GM19438 (cell line): ENCODE measurements around the gene CACNB4.
"Not testable (repeated sequence)": the region's sequence is repeated elsewhere in the genome, so short reads cannot be mapped to it uniquely, and the experiment has no call there.

Experiments used
- ATAC-seq: cut with Tn5 transposase; IDR thresholded peaks from one replicate; pipeline ENCODE4 v1.9.1; 2021; ENCODE audit warnings: low read depth; ENCODE audit not compliant: unreplicated experiment

CACNB4 gene

DNA sequence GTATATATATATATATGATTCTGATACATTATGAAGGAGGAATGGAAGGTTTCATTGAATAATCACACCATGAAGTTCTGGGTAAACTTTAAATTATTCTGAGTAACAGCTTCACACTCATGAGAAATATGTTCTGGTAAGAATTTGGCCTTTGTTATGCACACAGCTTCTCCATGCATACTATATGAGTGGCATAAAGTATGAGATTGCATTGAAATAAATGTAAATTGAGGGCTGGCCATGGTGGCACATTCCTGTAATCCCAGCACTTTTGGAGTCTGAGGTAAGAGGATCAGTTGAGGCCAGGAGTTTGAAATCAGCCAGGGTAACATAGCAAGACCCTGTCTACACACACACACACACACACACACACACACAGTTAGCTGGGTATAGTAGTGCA, 220.6 kb downstream of the CACNB4 start:
- no peak for ATAC-seq

DNA sequence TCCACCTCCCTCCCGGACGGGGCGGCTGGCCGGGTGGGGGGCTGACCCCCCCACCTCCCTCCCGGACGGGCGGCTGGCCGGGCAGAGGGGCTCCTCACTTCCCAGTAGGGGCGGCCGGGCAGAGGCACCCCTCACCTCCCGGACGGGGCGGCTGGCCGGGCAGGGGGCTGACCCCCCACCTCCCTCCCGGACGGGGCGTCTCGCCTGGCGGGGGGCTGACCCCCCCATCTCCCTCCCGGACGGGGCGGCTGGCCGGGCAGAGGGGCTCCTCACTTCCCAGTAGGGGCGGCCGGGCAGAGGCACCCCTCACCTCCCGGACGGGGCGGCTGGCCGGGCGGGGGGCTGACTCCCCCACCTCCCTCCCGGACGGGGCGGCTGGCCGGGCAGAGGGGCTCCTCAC, 223.2 kb downstream of the CACNB4 start:
- not testable (repeated sequence) for ATAC-seq

DNA sequence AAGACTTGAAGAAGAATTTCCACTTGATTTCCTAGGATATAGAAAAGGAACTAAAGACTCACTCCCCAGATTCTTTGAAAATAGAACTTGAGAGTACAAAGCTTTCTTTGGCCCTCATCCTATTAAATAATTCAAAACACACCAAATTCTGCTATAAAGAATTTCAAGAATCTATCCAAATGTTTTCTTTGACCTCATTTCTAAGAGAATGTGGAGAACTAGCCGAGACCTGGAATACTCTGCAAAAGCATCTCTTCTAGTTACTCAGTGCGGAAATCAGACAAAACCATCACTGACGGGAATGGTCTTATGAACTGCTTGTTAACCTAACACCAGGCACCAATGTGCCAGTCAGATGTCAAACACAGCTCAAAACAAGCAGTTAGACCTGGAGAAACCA, 226.4 kb downstream of the CACNB4 start:
- ATAC-seq, result no peak

DNA sequence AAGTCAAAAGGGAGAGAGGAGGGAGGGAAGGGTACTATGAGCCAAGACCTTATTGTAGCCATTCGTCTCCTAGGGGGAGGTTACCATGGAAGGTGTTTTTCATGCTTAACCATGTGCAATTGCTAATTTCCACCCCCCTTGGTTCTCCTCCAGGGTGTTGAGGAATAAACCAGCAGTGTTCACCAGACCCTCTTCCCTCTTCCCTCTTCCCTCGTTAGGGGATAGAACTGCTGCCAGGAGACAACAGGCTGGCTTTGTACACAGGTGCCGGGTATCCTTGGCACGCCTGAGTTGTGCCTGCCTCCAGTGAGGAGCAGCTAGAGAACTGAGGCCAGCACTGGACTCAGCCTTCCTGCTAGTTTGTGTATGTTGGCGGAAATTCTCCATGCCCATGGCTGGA, 229.6 kb downstream of the CACNB4 start:
- ATAC-seq, result no peak

DNA sequence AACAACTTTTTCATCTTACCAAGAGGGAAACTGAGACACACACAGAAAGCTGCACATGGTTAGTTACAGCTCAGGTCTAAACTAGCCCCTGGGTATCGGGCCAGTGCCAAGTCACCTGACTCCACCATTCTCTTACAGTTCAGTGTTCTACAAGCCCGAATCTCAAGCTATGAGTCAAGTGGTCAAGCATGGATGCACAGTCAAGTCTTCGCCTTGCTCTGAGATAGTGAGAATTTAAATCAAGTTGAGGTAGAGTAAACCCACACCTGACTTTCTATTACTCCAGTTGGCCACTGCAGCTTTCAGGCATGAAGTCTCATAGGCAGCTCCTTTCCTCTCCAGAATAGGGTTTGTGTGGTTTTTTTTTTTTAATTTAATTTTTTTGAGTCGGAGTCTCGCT, 236.1 kb downstream of the CACNB4 start:
- peak; percentile 99 for ATAC-seq

DNA sequence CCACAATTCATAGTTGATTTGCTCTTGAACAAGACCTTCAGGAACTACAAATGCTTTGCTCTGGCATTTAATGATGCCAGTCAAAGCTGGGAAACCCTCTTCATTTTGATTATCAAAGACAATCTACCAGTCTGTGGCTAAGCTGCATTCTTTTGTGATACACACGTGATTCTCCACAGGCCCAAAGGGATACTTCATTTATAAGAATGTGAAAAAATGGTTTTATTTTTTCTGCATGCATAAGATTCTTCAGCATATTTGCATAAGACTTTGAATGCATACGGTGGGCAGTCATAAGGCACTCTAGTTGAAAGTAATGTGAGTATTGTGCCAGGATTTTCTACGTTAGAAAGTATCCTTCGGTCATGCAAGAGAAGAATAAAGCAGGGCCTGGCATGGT, 237.7 kb downstream of the CACNB4 start:
- no peak for ATAC-seq

DNA sequence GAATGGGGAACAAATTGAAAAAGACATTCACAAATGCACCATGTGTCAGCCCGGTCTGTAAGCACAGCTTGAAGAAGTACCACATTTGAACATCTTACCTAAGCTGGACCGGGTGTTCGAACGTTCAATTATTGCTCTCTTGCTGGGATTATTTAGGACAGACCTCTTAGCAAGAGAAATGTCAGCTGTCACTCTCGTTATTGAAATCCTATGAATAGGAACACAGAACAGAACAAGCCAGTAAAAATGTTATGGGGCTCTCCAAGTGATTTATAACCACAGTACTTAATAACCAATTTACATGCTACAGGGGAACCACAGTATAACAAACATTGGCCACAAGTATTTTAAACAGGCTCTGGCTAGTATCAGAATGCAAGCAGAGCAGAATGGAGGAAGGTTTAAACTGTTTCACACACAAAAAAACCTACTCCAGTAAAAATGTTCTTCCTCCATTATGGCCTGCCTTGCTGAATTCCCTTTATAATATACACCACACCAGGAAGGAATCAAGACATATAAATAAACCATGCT, 238.2 kb downstream of the CACNB4 start:
- no peak for ATAC-seq

DNA sequence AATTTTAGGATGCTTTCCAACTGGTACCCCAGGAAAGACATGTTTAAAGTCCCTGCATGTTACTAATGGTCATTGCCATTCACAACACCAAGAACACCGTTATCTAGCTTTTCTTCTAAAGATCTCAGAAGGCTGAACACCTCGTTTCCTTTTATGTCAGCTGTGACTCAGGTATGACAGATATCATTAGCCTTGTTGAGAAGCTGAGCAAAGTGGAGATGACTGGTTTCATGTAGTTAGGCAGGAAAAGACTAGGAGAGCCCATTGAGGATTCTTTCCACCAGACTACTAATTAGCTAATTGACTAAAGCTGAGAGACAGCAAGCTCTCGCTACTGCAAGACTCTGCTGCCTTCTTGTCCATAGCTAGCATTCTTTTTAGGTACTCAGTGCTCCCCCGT, 238.6 kb downstream of the CACNB4 start:
- no peak for ATAC-seq

DNA sequence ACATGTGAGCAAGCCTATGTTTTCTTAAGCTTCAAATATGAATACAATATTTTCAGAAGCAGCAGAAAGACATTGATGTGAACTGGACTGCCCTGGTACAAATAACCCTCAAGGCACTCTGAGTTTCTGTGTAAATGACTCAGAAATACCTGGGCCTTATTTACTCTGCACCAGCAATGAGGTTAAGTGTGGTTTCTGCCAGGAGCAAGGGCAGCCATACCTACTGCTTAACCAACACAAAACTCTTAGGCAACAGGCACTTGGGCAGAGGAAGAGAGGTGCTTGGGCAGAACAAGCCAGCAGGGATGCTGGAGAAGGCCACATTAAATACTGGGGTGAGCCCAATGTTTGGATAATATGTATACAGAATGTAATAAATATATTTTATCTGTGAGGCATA, 241.2 kb downstream of the CACNB4 start:
- ATAC-seq, result no peak

DNA sequence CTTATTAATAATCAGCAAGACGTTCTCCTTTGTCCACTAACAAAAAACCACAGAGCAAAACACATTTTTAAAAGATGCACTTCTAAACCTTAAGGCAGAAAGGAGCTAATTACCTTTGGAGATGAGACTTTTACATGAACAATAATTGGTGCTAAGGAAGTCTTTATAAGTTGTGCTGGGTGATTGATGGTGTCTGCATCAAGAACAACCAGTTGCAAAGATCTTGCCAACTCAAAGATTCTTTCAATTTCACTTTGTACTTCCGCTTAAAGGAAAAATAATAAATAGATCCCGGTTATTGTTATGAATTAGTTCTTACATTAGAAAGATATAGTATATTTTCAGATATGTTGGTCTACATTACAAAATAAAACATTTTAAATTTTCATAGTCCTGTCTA, 243.7 kb downstream of the CACNB4 start:
- no peak for ATAC-seq

DNA sequence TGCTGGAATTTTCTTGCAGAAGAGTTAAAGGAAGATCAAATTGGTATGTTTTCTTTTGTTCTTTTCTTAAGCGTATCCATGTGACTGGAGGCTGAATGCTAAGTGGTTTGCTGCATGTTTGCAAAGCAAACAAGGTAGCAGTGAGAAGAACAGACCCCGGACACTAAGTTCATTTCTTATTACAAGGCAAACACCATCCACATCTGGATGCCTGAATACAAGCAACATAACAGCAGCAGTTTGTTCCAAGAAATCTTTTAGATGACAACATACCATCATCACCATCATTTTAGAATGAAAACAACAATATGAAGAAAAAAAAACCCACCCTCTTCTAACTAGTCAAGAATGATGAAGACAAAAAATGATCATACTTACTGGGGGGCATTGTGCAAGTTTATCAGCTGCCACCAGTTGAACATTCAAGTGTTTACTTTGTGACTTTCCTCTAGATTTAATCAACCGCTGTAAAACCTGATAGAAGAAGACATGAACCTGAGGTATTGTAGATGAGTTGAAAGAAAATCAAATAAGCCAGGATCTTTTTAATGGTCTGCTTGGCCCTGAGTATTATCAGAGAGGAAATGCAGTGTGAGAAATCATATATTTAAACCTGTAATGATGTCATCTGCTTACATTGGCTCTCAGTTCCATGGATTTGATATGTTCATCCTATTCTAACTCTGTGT, 245.6 kb downstream of the CACNB4 start:
- ATAC-seq, result no peak

DNA sequence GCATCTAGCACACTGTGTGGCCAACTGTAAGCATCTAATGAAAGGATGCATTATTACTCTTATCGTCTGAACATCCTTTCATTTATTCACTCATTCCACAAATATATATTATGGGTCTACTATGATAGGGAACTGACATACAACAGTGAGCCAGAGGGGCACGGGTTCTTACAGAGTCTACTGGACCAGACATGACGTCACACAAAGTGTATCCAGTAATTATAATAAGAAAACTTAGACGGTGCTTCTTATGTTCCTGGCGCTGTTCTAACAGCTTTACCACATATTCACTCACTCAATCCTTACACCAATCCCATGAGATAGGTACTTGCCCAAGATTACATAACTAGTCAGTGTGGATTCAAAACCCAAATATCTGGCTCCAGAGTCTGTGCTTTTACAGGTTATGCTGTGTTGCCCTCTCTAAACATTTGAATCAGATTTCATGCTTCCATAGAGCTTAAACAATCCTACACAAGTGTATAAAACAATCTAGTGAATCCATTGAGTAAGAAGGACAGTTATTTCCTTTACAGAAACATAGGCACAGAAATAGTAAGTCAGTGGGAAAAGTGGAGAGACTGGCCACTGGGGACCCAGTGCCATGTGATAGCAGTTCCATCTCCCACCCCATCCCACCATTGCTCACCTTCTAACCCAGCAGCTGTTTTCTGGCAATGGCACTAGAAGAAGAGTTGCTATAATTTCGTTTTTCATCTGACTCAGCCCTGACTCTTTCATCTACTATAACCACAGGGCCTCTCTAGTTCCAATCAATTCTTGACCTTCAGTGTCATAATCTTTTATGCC, 246.4 kb downstream of the CACNB4 start:
- no peak for ATAC-seq

DNA sequence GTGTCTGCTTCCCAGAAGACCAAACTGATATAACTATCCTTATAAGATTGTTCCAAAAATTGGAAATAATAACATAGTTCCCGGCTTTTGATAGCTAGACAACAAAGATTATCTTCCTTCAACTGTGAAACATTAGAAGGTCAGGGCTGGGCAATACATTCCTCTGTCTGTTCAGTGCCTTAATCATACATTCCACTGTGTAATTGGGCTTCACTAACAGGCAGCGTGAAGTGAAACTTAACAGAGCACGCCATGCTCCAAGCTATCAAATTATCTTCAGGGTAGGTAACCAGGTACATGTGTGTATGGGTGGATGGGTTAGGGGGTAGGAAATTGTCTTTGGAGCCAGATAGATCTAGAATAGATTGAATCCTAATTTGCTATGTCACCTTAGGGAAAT, 247.1 kb downstream of the CACNB4 start:
- no peak for ATAC-seq

DNA sequence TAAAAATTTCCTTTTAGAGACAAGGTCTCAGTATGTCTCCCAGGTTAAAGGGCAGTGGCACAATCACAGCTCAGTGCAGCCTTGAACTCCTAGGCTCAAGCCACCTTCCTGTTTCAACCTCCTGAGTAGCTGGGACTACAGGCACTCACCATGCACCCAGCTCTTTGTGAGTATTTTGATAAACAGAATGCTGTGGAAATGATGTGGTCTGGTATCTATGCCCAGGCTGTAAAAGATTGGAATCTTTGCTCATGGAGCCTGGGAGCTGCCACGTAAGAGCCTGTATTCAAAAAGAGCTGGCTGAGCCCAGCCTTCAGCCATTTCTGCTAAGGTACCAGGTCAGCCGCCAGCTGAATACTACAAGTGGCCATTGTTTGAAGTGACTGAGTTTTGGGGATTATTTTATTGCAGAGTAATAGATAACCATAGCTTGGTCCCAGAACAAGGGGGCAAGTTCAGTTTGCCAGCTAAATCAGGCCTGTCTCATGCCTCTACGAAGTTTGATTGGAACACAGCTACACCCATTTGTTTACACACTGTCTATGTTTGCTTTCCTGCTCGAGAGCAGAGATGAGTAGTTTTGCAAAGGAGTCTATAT, 249.3 kb downstream of the CACNB4 start:
- no peak for ATAC-seq

DNA sequence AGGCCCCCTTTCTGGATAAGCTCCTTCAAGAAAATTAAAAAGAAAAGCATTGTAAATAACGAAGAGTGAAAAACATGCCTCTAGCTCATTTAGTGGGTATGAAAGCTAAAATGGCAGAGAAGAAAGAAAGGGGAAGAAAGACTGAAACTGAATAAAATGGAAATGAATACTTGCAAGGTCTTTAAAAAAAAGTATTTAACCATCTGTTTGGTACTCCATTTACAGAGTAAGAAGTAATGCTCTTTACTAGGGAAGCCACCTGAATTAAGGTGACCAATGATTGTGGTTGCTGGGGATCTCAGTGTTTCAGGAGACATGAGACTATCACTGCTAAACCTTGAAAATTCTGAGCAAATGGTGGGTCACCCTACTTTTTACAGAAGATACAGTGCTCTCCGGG, 253.0 kb downstream of the CACNB4 start:
- peak; percentile 40 for ATAC-seq

DNA sequence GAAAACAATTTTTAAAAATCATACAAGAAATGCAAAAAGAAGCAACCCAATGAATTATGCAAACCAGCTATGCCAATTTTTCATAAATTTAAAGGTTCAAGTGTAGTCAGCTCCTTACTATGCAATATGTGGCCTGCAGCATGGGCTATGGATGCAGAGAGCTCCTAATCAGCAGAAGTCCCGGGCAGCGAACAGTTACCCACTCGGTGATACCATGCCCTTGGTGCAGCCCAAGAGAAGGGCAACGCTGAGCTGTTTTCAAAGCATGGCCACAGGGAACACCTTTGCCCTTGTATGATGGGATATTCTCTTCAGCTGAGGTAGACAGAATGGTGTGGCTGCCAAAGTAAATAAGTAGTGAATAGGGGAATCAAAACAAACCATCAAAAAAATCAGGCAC, 253.4 kb downstream of the CACNB4 start:
- ATAC-seq, result no peak

DNA sequence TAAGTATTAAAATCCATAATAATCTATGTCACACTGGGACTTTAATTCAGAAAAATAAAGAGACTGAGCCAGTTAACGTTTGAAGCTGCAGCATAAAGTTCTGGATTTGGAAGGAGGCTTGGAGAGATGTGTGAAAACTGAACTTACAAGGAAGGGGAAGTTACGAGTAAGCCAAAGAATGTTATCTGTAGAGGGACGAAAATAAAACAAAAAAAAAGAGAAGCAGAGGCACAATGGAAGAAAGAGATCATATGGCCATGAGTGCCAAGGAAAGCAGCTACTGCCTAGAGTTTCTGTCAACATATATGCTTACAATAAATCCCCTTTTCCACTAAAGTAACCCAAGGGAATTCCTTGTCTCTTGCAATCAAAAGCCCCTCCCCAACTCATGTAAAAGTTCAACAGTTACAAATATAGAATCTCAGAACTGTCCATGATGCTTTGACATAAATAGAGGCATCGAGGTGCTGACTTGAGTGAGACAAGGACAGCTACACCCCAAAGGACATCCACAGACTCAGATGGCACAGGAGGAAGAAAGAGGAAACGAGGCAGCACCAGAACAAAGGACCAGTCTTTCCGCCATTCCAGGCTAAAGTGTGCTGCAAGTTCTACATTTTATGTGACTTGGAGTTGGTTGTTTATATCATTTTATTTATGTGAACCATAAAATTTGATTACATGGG, 254.5 kb downstream of the CACNB4 start:
- ATAC-seq, result no peak

DNA sequence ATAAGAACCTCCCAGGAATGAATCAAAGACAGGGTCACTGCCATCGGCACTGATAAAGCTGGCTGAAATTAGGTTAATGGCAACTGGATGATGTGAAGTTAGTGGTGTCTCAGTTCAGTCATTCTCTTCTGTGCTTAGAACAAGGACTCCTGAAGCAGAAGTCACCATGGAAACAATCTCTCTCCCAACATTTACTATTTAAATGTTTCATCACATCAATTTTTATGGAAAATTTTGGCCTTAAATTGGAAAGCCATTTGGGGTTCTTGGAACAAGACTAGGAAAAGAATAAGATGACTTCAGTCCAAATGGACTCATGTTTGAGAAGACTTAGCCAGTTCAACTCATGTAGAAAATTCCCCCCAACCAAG, 255.2 kb downstream of the CACNB4 start:
- no peak for ATAC-seq

DNA sequence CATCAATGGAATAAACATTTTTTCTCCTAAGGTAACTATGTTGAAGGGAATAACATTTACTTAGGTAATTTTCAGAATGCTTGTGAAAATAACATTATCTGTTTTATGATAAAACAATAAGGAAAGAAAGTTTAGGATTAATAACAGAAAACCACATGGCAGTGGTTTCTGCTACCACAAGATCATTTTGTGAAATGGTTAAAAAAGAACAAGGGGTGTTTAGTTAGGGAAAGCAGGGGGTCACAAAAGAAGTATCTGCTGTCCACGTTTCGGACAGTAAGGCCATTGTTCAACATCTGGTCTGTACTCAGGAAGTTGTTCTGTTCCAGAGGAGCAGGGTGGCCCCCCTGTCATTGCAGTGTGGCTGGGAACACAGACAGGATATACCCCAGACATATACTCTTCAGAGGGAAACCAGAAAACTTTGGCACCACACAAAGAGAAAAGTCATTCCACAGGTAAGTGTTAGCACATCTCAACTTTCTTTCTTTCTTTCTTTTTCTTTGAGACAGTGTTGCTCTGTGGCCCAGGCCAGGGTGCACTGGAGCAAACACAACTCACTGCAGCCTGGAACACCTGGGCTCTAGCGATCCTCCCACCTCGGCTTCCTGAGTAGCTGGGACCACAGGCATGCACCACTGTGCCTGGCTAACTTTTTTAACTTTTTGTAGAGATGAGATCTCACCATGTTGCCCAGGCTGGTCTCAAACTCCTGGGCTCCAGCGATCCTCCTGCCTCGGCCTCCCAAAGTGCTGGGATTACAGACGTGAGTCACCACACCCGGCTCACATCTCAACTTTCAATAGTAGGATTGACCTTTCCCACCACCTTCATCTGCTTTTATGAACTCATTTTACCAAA, 255.8 kb downstream of the CACNB4 start:
- ATAC-seq, result peak; percentile 43

DNA sequence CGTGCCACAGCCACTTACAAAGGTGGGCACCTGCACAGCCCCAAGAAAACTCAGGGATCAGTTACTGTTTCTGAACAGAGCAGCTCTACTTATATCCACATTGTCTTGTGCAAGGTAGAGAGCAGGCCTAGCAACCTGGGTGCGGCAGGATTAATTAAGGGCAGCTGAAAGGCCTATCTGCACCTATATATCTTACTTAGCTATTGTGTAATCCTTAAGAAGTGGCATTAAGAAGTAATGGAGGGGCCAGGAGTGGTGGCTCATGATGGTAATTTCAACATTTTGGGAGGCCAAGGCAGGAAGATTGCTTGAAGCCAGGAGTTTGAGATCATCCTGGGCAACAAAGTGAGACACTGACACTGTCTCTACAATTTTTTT, 257.8 kb downstream of the CACNB4 start:
- no peak for ATAC-seq
